ENCODE results near the gene TBC1D22A. TPM values are rescaled to one million over a fixed set of nuclear protein-coding genes. Genes with fewer than 3 reads are reported as not detected.

The TBC1D22A gene
- polyA plus RNA-seq, 1 experiment = 24.2 TPM

GRCh38 chr22:46856661-46857060 is 94.2 kb downstream of the TBC1D22A start:
- peaks cover 1% of the 10 kb centered on the region; the same call in 1 of the 2 replicates for H3K36me3 ChIP-seq (ENCODE audit: control insufficient read depth, insufficient read depth, low read length)
- ChIA-PET POLR2A (no interaction called here), CTCF (interaction anchor here (1.5 kb wide), 1 partner anchor 12 kb away, joined by 7 read pairs; no protein-coding TSS in a partner anchor)
- no peak overlapping the region for H3K4me3 ChIP-seq (ENCODE audit: low read depth, low read length)
- DNase-seq (ENCODE audit: low read depth) = no peak
- TF ChIP-seq, protein P1, sequence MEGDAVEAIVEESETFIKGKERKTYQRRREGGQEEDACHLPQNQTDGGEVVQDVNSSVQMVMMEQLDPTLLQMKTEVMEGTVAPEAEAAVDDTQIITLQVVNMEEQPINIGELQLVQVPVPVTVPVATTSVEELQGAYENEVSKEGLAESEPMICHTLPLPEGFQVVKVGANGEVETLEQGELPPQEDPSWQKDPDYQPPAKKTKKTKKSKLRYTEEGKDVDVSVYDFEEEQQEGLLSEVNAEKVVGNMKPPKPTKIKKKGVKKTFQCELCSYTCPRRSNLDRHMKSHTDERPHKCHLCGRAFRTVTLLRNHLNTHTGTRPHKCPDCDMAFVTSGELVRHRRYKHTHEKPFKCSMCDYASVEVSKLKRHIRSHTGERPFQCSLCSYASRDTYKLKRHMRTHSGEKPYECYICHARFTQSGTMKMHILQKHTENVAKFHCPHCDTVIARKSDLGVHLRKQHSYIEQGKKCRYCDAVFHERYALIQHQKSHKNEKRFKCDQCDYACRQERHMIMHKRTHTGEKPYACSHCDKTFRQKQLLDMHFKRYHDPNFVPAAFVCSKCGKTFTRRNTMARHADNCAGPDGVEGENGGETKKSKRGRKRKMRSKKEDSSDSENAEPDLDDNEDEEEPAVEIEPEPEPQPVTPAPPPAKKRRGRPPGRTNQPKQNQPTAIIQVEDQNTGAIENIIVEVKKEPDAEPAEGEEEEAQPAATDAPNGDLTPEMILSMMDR (IDR thresholded peaks at IDR 0.05; ENCODE audit: insufficient read depth, low read depth, low read length) = no peak
- H3K27me3 ChIP-seq (ENCODE audit: control insufficient read depth, insufficient read depth, low read length) = no peaks in the 10 kb centered on the region

- TF ChIP-seq, protein P1 (IDR thresholded peaks at IDR 0.05; ENCODE audit: insufficient read depth, low read depth, low read length) = no peak
- Histone ChIP-seq H3K36me3 (ENCODE audit: control insufficient read depth, insufficient read depth, low read length) (peaks cover 1% of the 10 kb centered on the region; the same call in 1 of the 2 replicates), H3K27me3 (ENCODE audit: control insufficient read depth, insufficient read depth, low read length) (no peaks in the 10 kb centered on the region), H3K4me3 (ENCODE audit: low read depth, low read length) (no peak overlapping the region)
- no peak for DNase-seq (ENCODE audit: low read depth)
- POLR2A ChIA-PET = interaction anchor here (0.6 kb wide), 1 partner anchor 12 kb away, joined by 3 read pairs; no protein-coding TSS in a partner anchor
- CTCF ChIA-PET = interaction anchor here (1.5 kb wide), 1 partner anchor 12 kb away, joined by 7 read pairs; no protein-coding TSS in a partner anchor
Observed at GRCh38 chr22:46857142-46857884, 94.9 kb downstream of the TBC1D22A start.

DNA sequence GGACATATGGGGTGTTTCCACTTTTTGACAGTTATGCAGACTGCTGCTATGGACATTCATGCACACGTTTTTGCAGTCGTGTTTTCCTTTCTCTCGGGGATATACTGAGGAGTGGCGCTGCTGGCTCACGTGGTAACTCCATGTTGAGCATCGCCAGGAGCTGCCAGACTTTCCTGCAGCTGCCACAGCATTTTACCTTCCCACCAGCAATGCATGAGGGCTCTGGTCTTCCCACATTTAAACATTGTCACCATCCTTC is 95.4 kb downstream of the TBC1D22A start:
- DNase-seq (ENCODE audit: low read depth) = no peak

DNA sequence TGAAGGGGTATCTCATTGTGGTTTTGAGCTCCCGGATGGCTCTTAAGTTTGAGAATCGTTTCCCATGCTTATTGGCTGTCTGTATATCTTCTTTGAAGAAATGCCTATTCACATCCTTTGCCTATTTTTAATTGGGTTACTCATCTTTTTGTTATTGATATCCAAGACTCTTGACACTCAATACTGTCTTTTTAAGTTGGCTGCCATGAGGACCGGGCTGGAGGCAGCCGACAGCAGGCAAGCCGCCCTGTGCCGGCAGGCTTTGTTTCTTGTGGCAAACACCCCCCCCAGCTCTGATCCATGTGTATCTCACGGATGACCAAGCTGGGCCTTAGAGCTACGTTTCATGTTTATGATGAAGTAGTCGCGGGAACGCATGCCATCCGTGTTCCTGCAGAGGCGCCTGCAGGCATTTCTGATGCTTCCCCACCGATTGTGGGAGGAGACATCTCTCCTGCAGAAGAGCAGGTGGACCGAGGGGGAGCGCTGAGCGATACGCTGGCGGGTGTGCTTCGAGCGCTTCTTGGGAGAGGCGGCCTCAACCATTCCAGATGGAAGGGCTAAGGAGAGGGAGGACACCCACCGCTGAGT is 95.8 kb downstream of the TBC1D22A start:
- H3K36me3 ChIP-seq (ENCODE audit: control insufficient read depth, insufficient read depth, low read length) = no peaks in the 10 kb centered on the region

More for the DNA sequence above, 95.4 kb downstream of the TBC1D22A start:
- ChIA-PET CTCF (no interaction called here), POLR2A (interaction anchor here (0.6 kb wide), 1 partner anchor 12 kb away, joined by 3 read pairs; no protein-coding TSS in a partner anchor)
- TF ChIP-seq, protein P1 (IDR thresholded peaks at IDR 0.05; ENCODE audit: insufficient read depth, low read depth, low read length) = no peak
- Histone ChIP-seq H3K4me3 (ENCODE audit: low read depth, low read length) (no peak overlapping the region), H3K36me3 (ENCODE audit: control insufficient read depth, insufficient read depth, low read length) (peaks cover 1% of the 10 kb centered on the region; the same call in 1 of the 2 replicates), H3K27me3 (ENCODE audit: control insufficient read depth, insufficient read depth, low read length) (no peaks in the 10 kb centered on the region)

DNA sequence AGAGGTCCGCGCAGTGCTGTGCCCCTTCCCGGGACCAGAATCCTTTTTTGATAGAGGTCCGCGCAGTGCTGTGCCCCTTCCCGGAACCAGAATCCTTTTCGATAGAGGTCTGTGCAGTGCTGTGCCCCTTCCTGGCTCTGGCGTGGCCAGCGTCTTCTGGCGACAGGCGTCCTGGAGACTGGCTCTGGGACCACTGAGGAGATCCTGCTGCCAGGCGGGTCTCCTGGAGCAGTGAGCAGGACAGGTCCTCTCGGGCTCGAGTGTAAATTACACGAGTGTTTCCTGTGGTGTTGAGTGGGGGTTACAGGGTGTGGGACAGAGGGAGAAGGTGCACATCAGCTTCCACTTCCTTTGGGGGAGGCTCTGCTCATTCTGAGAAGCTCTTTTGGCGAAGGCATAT is 98.1 kb downstream of the TBC1D22A start:
- ChIA-PET CTCF (no interaction called here), POLR2A (no interaction called here)
- no peaks in the 10 kb centered on the region for H3K27me3 ChIP-seq (ENCODE audit: control insufficient read depth, insufficient read depth, low read length)
- no peak overlapping the region for H3K4me3 ChIP-seq (ENCODE audit: low read depth, low read length)
- H3K36me3 ChIP-seq (ENCODE audit: control insufficient read depth, insufficient read depth, low read length) = no peaks in the 10 kb centered on the region
- TF ChIP-seq, protein P1 (IDR thresholded peaks at IDR 0.05; ENCODE audit: insufficient read depth, low read depth, low read length) = no peak
- DNase-seq (ENCODE audit: low read depth) = no peak

More for the DNA sequence above, 95.8 kb downstream of the TBC1D22A start:
- Histone ChIP-seq H3K4me3 (ENCODE audit: low read depth, low read length) (no peak overlapping the region), H3K27me3 (ENCODE audit: control insufficient read depth, insufficient read depth, low read length) (no peaks in the 10 kb centered on the region)
- POLR2A ChIA-PET = interaction anchor here (0.6 kb wide), 1 partner anchor 13 kb away, joined by 3 read pairs; no protein-coding TSS in a partner anchor
- no peak for DNase-seq (ENCODE audit: low read depth)
- CTCF ChIA-PET = no interaction called here
- TF ChIP-seq, protein P1 (IDR thresholded peaks at IDR 0.05; ENCODE audit: insufficient read depth, low read depth, low read length) = no peak
